ENCODE results near the gene CCNI2.

Gene CCNI2

DNA sequence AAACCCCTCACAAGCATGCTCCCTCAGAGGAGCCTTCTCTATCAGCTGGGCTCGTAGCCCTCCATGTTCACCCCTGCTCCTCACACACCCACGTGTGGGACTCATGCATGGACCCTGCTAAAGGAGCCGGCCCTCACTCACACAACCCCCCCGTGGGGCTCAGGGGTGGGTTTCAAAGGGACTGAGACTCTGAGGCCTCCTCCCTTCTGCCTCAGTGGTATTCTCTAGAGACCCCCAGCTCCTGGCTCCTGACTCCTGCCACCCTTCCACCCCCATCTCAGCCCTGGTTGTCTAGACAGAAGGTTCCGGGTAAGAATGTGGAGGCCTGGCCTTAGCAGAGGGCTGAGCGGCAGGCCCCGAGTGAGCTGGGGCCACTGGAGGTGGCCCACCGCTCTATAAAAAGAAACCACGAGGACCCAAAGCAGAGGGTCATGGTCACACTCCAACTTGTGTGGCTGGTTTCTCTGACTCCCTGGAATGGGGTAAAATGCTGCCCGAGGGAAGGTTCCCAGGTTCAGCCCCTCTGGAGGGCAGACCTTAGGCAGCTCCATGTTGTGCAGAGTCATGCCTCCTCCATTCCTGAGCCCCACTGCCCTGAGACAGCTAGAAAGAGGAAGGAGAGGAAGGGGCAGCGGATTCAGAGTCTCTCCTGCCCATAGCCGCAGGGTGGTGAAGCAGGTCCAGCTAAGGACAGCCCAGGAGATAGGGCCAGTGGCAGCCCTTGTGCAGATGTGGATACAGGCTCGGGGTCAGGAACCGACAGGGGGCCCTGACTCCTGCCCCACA lies 19.0 kb downstream of the CCNI2 start:
- DNase-seq: no peak

GRCh38 chr5:132766806-132767055 lies 19.5 kb downstream of the CCNI2 start:
- DNase-seq: no peak

- no peak for DNase-seq
Observed at GRCh38 chr5:132767150-132767549, 19.9 kb downstream of the CCNI2 start.

DNA sequence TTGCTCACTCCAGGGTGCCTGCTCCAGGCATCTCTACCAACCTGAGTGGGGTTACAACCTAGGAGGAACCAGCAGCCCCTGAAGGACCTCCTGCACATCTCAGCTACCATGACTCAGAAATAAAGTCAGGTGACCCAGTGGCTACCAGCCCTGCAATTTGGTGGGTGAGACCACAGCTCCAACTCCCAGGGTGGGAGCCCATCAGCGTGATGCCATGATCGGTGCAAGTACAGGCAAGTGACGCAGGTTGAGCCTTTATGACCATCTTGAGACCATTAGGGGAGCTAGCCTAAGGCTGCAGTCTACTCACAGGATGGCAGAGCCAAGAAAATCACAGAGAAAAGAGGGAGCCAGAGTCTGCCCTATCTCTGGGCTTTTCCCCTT lies 21.3 kb downstream of the CCNI2 start:
- no peak for DNase-seq

- no peak for DNase-seq
Observed at GRCh38 chr5:132770476-132771159, 23.4 kb downstream of the CCNI2 start.

- DNase-seq: peak; percentile 45
Observed at GRCh38 chr5:132771503-132771998, 24.3 kb downstream of the CCNI2 start.

DNA sequence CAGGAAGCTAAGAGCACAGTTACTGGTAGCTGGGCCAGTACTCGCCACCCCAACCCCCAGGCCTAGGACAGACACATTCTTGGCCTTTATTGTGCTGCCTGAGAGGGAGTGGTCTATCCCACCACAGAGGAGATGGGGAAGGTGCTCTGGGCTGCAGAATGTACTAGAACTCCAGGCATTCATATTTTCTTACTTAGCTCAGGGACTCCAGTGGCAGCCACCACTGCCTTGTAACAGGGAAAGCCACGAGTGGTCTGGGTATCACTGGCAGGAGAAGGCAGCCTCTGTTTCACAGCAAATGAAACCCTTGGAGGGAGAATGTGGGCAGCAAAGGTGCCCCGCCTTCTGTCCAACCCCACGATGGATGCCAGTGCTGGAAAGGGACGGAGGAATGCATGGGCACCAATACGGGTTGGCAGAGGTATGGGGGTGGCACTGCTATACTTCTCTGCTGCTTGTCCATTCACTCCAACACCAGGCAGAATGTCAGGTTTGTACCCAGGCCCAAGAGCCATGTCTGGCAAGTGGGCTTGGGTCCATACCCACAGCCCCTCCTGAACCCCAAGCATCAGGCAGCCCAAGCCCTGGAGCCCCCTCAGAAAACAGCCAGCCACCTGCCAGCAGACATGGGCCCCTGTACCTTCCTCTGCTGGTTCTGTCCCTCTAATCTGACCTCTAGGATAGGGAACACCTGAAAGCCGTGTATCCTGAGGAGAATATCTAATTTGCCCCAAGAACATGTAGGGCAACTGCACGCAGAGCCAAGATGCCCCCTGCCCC lies 25.3 kb downstream of the CCNI2 start:
- DNase-seq: peak; percentile 17

DNA sequence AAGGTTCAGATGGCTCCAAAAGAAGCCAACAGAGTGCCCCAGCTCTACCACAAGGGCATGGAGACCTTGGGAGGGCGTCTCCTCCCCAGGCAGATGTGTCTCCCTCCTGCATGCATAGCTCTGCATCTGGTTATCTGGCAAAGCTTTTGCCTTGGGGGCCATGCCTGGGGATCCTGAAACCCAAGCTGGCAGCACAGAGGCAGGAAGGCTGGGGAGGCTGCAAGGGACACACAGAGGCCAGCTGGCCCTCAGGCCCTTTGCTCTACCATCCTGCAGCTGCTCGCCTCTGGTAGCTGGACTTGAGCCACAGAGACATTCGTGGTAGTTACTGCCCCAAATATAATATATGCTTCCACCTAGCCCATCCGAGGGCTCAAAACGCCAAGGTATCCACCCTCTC lies 25.9 kb downstream of the CCNI2 start:
- no peak for DNase-seq

DNA sequence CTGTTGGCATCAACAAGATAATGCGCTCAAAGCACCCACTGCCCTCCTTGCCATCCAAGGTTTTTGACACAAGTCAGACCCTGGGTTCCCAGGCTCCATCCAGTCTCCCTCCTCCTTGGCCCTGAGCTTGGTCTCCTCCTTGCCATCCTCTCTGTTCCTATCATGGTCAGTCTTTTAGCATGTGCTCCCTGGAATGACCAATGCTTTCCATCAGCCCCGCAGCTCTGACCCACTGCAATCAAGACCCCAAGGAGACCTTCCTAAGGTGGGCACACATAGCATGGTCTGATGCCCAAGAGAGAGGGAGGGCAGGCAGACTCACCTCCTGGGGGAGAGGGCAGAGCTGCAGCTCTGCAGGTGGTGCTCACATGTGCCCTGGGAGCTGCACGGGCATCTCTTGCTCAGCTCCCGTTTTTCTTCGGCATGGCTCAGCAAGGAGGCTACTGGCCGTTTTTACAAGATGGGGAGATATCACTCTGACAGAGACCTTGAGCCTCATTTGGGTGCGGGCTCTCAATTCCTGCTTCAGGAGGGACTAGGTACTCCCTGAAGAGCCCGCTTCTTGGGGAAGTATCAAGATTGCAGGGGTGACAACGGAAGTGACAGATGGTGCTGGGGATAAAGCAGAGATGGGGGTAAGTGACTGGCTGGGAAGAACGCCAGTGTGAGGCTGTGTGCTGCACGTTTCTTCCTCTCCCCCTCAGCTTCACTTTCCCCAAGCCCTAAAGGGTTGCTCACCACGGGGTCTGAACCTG lies 26.6 kb downstream of the CCNI2 start:
- no peak for DNase-seq

DNA sequence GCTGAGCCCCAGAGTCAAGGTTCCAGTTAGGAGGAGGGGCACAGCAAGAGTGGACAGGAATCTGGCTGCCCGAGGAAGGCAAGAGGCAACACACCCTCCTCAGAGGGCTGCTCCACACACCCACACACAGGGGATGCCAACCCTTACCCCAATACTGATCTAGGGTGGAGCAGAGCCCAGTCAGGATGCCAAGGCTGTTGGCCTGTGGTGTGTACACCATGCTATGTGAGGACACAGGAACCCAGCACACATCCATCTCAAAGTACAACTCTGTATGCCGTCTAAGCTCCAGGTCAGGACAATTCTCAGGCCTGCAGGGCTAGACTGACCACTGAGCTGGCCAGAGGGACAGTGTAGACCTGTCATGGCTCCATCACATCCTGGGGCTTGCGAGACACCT lies 27.2 kb downstream of the CCNI2 start:
- no peak for DNase-seq

DNA sequence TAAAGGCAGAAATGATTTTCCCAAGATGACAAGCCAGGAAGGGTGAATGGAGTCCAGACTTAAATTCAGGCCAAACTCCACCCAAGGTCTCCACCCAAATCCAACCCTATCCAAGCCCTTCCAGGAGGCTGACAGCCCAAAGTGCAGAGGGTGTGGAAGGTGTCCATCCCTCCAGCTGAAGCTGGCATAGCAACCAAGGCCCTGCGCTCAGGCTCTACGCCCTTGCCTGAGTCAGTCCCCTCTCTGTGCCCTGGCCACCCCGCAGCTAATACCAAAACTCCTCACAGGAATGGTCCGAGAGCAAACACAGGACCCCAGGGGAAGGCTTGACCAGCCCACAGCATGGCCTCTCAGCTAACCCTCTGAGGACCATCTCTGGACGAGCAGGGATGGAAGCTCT lies 27.7 kb downstream of the CCNI2 start:
- no peak for DNase-seq

GRCh38 chr5:132775476-132775961 lies 28.3 kb downstream of the CCNI2 start:
- no peak for DNase-seq

DNA sequence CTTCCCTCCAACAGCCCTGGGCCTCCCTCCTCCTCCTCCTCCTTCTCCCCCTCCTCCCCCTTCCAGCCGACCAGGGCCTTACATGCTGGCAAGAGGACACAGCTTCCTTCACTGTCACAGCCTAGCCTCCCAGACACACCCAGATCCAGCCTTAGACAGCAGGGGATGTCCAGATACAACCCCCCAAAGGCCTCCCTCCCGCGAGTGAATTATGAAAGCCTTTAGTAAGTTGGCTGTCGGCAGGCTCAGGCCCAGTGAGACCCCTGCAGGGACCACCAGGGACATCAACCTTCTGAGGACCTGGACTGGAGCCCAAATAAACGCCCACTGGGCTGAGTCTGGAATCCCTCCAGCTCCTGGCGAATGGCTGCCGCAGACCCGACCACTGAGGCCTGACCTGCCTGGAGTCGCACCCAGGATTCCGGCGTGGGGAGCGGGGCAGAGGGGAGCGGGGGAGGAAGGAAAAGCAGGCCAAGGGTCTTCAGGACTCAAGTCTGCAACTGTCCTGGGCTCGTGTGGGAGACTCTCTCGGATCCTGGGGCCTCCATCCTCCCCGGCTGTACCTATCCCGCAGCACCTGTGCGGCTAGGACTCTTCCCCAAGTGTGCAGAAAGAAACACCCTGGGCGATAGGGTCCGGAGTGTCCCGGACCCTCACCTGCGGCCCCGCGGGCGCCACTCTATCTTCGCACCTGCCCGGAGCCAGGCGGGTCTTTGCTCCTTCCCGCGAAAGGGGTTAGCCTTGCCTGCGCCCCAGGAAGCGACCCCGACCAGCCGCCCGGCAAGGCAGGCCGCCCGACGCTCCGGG lies 29.1 kb downstream of the CCNI2 start:
- peak; percentile 51 for DNase-seq

- DNase-seq: no peak
Observed at GRCh38 chr5:132776938-132777208, 29.6 kb downstream of the CCNI2 start.

DNA sequence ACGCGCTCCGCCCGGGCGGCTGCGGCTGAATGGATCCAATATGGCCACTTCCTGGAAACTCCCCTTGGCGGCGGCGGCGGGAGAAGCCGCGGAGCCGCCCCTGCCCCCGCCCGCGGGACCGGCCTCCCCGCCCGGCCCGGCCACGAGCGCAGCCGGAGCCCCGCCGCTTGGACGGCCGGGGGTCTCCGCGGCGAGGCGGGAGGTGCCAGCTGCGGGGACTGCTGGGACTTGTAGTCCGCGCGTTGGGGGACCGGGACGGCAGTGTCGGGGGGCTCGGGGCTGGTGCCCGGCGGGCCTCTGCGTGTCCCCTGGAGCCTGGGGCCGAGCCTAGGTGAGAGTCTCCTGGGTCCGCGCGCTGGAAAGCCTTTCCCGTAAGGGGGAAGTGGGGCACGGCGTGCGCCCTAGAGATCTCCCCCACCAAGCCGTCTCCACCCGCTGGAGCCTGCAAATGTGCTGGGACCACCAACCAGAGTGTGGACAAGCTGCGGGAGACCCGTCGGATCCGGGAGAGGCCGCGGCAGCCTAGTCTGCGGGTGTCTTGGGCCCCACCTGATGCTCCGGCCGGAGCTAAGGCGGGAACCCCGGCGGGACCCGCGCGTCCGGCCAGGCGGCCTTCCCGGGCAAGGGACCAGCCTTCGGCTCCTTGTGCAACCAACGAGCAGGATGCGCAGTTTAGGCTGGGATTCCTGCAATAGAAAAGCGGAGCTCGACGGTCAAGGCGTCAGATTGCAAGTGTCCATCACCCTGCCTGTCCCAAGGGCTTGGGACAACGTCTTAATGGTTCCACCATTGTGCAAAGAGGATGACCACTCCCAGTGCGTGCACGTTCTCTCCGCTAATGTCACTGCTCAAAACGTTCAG lies 30.2 kb downstream of the CCNI2 start, which contains the start of gene SEPTIN8:
SEPTIN8 (minus strand) TSS at position 31 of the 861 bp plus-strand sequence. CDS start 102 bp downstream, outside the sequence.
- DNase-seq: peak; percentile 44

GRCh38 chr5:132778129-132778528 lies 30.9 kb downstream of the CCNI2 start:
- DNase-seq: no peak

DNA sequence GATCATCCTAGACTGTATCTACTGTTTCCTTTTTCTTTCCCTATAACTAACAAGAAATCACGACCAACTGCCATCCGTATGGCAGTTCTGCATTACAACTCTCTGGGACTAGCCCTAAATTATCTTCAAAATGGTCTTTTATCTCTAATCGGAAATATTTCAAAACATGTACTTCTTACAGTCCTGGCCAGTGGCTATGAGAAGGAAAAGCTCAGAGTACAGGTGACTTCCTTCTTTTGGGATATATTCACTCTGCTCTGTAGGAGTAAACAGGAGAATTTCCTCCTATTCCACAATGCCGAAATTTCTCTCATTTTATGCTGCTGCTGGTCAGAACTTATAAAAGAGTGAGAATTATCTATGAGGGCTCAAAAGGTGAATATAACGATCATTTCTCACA lies 31.6 kb downstream of the CCNI2 start:
- DNase-seq: no peak

DNA sequence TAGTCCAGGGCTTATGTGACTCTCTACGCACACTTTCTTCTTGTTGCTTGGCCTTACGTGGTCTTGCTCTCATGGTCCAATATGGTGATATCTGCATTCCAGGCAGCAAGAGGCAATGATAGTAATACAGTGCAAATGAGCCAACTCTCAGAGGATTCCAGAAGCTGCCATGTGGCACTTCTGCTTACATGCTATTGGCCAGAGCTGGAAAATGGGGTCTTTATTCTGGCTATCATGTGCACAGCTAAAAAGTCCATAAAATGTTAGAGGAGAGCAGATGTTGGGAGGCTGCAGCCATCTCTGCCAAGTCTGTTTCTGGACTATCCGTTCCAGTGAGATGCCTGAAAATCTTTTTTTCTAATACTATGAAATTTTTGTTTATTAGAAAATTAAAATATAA lies 32.7 kb downstream of the CCNI2 start:
- DNase-seq: no peak

- DNase-seq: no peak
Observed at GRCh38 chr5:132780577-132780976, 33.4 kb downstream of the CCNI2 start.

GRCh38 chr5:132781029-132781428 lies 33.8 kb downstream of the CCNI2 start:
- no peak for DNase-seq

GRCh38 chr5:132782101-132782500 lies 34.9 kb downstream of the CCNI2 start:
- DNase-seq: peak; percentile 72
